Measurements from ENCODE around the gene ARMC9. TPM values are rescaled to one million over a fixed set of nuclear protein-coding genes. Genes with fewer than 3 reads are reported as not detected.

The ARMC9 gene
- total and polyA plus RNA-seq, 2 donors (not counting 3 experiments of a cell fraction or from before 2014, with no cell fraction given): 16.4 to 24.2 TPM

GRCh38 chr2:231318436-231318835, 120.0 kb downstream of the ARMC9 start:
- dilution Hi-C loops (cut with MboI; ENCODE audit: extremely low pct_ligation_motif_present, low sequenced_read_pairs): no loop called here
- H3K4me2 ChIP-seq (ENCODE audit: insufficient read depth, low read length): no peak overlapping the region
- FAIRE-seq: no peak
- TF ChIP-seq GATA2 (IDR thresholded peaks at IDR 0.05; ENCODE audit: insufficient read depth, insufficient read length, low read depth, low read length) (no peak), CTCF (IDR thresholded peaks at IDR 0.05; ENCODE audit: extremely low read depth in 1 of 2, insufficient read depth in 1 of 2, low read depth in 1 of 2, low read length in 2 of 2) (no peak), JUN (IDR thresholded peaks at IDR 0.05; ENCODE audit: borderline replicate concordance, insufficient read depth, insufficient read length, low read depth) (no peak), MYC (IDR thresholded peaks at IDR 0.05; ENCODE audit: low read depth, low read length) (no peak)
- no TSS peak for BruUV-seq (replicated peaks)
- no peak overlapping the region for H3K9ac ChIP-seq (replicated peaks; ENCODE audit: extremely low read depth, insufficient read depth, low read length)
- no peaks in the 10 kb centered on the region for H3K9me3 ChIP-seq (replicated peaks; ENCODE audit: control insufficient read depth, insufficient read depth, low read length)
- POLR2A ChIA-PET: no interaction called here
- H3K27ac ChIP-seq (ENCODE audit: insufficient read depth, low read depth, low read length): no peak overlapping the region
- intact Hi-C loops (cut with micrococcal nuclease): no loop called here
- H3K4me1 ChIP-seq (ENCODE audit: control insufficient read depth, extremely low read depth, insufficient read depth, low read length): no peaks in the 10 kb centered on the region
- H2AFZ ChIP-seq (ENCODE audit: low read depth, low read length): no peak overlapping the region
- no peak for DNase-seq (ENCODE audit: low read depth, low spot score)
- no peaks in the 10 kb centered on the region for H4K20me1 ChIP-seq (replicated peaks; ENCODE audit: control insufficient read depth, extremely low read depth, insufficient read depth, low read length)
- H3K9me1 ChIP-seq (replicated peaks; ENCODE audit: control insufficient read depth, extremely low read depth, insufficient read depth, low read length): no peaks in the 10 kb centered on the region
- H3K27me3 ChIP-seq (ENCODE audit: control insufficient read depth in 2 of 2, insufficient read depth in 2 of 2, low read length in 2 of 2): no peaks in the 10 kb centered on the region
- CTCF ChIA-PET: interaction anchor here (1.6 kb wide), 1 partner anchor 8 kb away, joined by 3 read pairs; no protein-coding TSS in a partner anchor
- H3K79me2 ChIP-seq (ENCODE audit: control insufficient read depth, insufficient read depth, low read length): no peaks in the 10 kb centered on the region
- no peaks in the 10 kb centered on the region for H3K36me3 ChIP-seq (ENCODE audit: control insufficient read depth in 2 of 2, extremely low read depth in 1 of 2, insufficient read depth in 2 of 2, low read length in 2 of 2)
- H3K4me3 ChIP-seq (replicated peaks in 1 of 3; ENCODE audit: insufficient read depth in 1 of 3, low read depth in 1 of 3, low read length in 3 of 3): no peak overlapping the region

- intact Hi-C loops (cut with micrococcal nuclease): no loop called here
- H3K27me3 ChIP-seq (ENCODE audit: control insufficient read depth in 2 of 2, insufficient read depth in 2 of 2, low read length in 2 of 2): no peaks in the 10 kb centered on the region
- no peaks in the 10 kb centered on the region for H3K36me3 ChIP-seq (ENCODE audit: control insufficient read depth in 2 of 2, extremely low read depth in 1 of 2, insufficient read depth in 2 of 2, low read length in 2 of 2)
- no peak overlapping the region for H3K4me2 ChIP-seq (ENCODE audit: insufficient read depth, low read length)
- no peak overlapping the region for H3K4me3 ChIP-seq (replicated peaks in 1 of 3; ENCODE audit: insufficient read depth in 1 of 3, low read depth in 1 of 3, low read length in 3 of 3)
- dilution Hi-C loops (cut with MboI; ENCODE audit: extremely low pct_ligation_motif_present, low sequenced_read_pairs): no loop called here
- TF ChIP-seq POLR2A (IDR thresholded peaks at IDR 0.05; ENCODE audit: low read depth, low read length): no peak
- no peak for TF ChIP-seq GATA2 (IDR thresholded peaks at IDR 0.05; ENCODE audit: insufficient read depth, insufficient read length, low read depth, low read length)
- no peak for TF ChIP-seq MAX (IDR thresholded peaks at IDR 0.05; ENCODE audit: insufficient read depth, insufficient read length)
- TF ChIP-seq MYC (IDR thresholded peaks at IDR 0.05; ENCODE audit: low read depth, low read length): no peak
- TF ChIP-seq FOS (IDR thresholded peaks at IDR 0.05; ENCODE audit: borderline replicate concordance, insufficient read depth, low read length): no peak
- no peak for TF ChIP-seq POLR2AphosphoS5 (IDR thresholded peaks at IDR 0.05; ENCODE audit: insufficient read depth, low read depth, low read length)
- no peaks in the 10 kb centered on the region for H3K4me1 ChIP-seq (ENCODE audit: control insufficient read depth, extremely low read depth, insufficient read depth, low read length)
- FAIRE-seq (no peak), DNase-seq (ENCODE audit: low read depth, low spot score) (no peak)
- H2AFZ ChIP-seq (ENCODE audit: low read depth, low read length): no peak overlapping the region
- no peak overlapping the region for H3K9ac ChIP-seq (replicated peaks; ENCODE audit: extremely low read depth, insufficient read depth, low read length)
- H3K9me3 ChIP-seq (replicated peaks; ENCODE audit: control insufficient read depth, insufficient read depth, low read length): no peaks in the 10 kb centered on the region
- no peaks in the 10 kb centered on the region for H3K79me2 ChIP-seq (ENCODE audit: control insufficient read depth, insufficient read depth, low read length)
- BruUV-seq (replicated peaks): no TSS peak
- CTCF ChIA-PET: interaction anchor here (1.5 kb wide), 1 partner anchor 12 kb away, joined by 3 read pairs; no protein-coding TSS in a partner anchor
- no peaks in the 10 kb centered on the region for H3K9me1 ChIP-seq (replicated peaks; ENCODE audit: control insufficient read depth, extremely low read depth, insufficient read depth, low read length)
- H4K20me1 ChIP-seq (replicated peaks; ENCODE audit: control insufficient read depth, extremely low read depth, insufficient read depth, low read length): no peaks in the 10 kb centered on the region
- H3K27ac ChIP-seq (ENCODE audit: insufficient read depth, low read depth, low read length): no peak overlapping the region
- POLR2A ChIA-PET: no interaction called here
Observed at GRCh38 chr2:231318954-231319353, 120.5 kb downstream of the ARMC9 start.

All from endothelial cell of umbilical vein (primary cell).